ENCODE measurements around the gene CPEB4. TPM values are rescaled to one million over a fixed set of nuclear protein-coding genes. Genes with fewer than 3 reads are reported as not detected.

CPEB4 gene
- total and polyA plus RNA-seq, 9 of the 15 experiments (the other 6 are each of a cell fraction or from before 2014, with no cell fraction given): 7.4 to 21.3 (median 12.4) TPM

GRCh38 chr5:173916233-173916632 lies 28.1 kb downstream of the CPEB4 start:
- peaks cover 66% of the 10 kb centered on the region for H3K79me2 ChIP-seq (ENCODE audit: control insufficient read depth, insufficient read depth, low read length)

More at GRCh38 chr5:173916233-173916632, 28.1 kb downstream of the CPEB4 start:
- FAIRE-seq: no peak
- ChIA-PET CTCF (ENCODE audit: low intra/inter-chr PET ratio) (no interaction called here), POLR2A (no interaction called here)
- Histone ChIP-seq H3K4me2 (ENCODE audit: insufficient read depth, low read length) (no peak overlapping the region), H3K36me3 (ENCODE audit: control insufficient read depth, insufficient read depth, low read length) (peaks cover 20% of the 10 kb centered on the region), H2AFZ (ENCODE audit: low read depth, low read length) (no peak overlapping the region), H3K27me3 (ENCODE audit: control insufficient read depth in 2 of 2, insufficient read depth in 2 of 2, low read length in 2 of 2) (no peaks in the 10 kb centered on the region), H3K4me3 (no peak overlapping the region), H3K9ac (ENCODE audit: insufficient read depth in 1 of 2, low read depth in 2 of 2, low read length in 2 of 2) (peak overlapping the region in 1 of 2 experiments; percentile 18; a peak in 1 of 4 replicates), H3K9me1 (ENCODE audit: control insufficient read depth, insufficient read depth, low read length) (no peaks in the 10 kb centered on the region), H4K20me1 (replicated peaks; ENCODE audit: control insufficient read depth, insufficient read depth, low read length) (no peaks in the 10 kb centered on the region; the same call in 1 of the 2 replicates), H3K4me1 (replicated peaks in 1 of 2; ENCODE audit: control insufficient read depth in 2 of 2, insufficient read depth in 2 of 2, low read length in 2 of 2) (peaks cover 0 to 28% of the 10 kb centered on the region in 2 experiments; a peak in 3 of 5 replicates), H3K9me3 (replicated peaks; ENCODE audit: control insufficient read depth, insufficient read depth, low read depth, low read length) (no peaks in the 10 kb centered on the region), H3K27ac (ENCODE audit: extremely low read depth, low read depth, low read length) (peak overlapping the region; percentile 6; the same call in 1 of the 3 replicates)
- in situ Hi-C loops (cut with MboI): no loop called here
- DNase-seq (ENCODE audit: extremely low read depth in 1 of 4, low spot score in 3 of 4): no peak
- no TSS peak for BruUV-seq (replicated peaks)
- WGBS (ENCODE audit: insufficient coverage, low coverage, missing lambda C conversion rate): 68% methylated on average over 3 of the region's 3 CpGs
- intact Hi-C loops (cut with micrococcal nuclease): loop anchor here (2.0 kb wide), 1 partner anchor 25 kb away; no protein-coding TSS in a partner anchor
- TF ChIP-seq, protein P1, sequence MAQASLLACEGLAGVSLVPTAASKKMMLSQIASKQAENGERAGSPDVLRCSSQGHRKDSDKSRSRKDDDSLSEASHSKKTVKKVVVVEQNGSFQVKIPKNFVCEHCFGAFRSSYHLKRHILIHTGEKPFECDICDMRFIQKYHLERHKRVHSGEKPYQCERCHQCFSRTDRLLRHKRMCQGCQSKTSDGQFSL (CRISPR knock-in tag; IDR thresholded peaks at IDR 0.05): no peak
- TF ChIP-seq, protein P1 (tag; IDR thresholded peaks at IDR 0.05): peak in 1 of 2 experiments; percentile 47; a peak in 1 of 4 replicates
- TF ChIP-seq MTA3 (IDR thresholded peaks at IDR 0.05; ENCODE audit: borderline replicate concordance) (no peak), ZBTB49 (CRISPR knock-in tag; IDR thresholded peaks at IDR 0.05; ENCODE audit: borderline replicate concordance) (no peak), TARDBP (IDR thresholded peaks at IDR 0.05) (no peak), MITF (IDR thresholded peaks at IDR 0.05) (no peak), SREBF1 (IDR thresholded peaks at IDR 0.05; ENCODE audit: borderline replicate concordance, low read depth, low read length) (no peak)
- TF ChIP-seq, protein P2, sequence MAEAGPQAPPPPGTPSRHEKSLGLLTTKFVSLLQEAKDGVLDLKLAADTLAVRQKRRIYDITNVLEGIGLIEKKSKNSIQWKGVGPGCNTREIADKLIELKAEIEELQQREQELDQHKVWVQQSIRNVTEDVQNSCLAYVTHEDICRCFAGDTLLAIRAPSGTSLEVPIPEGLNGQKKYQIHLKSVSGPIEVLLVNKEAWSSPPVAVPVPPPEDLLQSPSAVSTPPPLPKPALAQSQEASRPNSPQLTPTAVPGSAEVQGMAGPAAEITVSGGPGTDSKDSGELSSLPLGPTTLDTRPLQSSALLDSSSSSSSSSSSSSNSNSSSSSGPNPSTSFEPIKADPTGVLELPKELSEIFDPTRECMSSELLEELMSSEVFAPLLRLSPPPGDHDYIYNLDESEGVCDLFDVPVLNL (CRISPR knock-in tag; IDR thresholded peaks at IDR 0.05; ENCODE audit: low read depth): no peak
- no peak for ATAC-seq
